LNCaP clone FGC (cell line): Measurements from ENCODE around the gene MPPED1.

Source experiments
- DNase-seq: peaks from one replicate; pipeline ENCODE4 v3.0.0-alpha.2; 2011; ENCODE audit warnings: low read depth
- H3K4me3 ChIP-seq: 2 replicates; pipeline ENCODE4 v1.5.1; 2011; ENCODE audit warnings: mild to moderate bottlenecking, low read depth, low read length, control low read depth
- TF ChIP-seq, protein P1 (sequence below): IDR thresholded peaks from 2 replicates; pipeline ENCODE4 v1.5.1; 2012; ENCODE audit warnings: mild to moderate bottlenecking; ENCODE audit not compliant: control insufficient read depth, insufficient read depth; ENCODE audit errors: extremely low read depth

The MPPED1 gene

DNA sequence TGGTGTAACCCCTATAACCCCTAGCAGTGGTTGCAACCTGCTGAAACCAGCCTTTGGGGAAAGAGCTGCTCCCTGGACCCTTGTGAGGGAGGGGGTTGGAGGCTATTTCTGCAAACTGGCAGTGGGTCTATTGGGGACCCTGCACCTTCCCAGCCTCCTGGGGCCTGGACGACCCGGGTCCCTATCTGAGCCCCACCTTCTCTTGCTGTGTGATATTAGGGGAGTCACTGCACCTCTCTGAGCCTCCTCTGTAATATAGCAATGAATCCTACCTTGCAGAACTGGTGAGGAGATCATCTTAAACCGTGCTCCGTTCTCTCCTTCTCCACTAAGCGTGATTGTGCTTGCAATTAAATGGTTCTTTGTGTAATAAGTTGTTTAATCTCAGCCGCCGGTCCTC is 24.0 kb upstream of the MPPED1 start:
- TF ChIP-seq, protein P1, sequence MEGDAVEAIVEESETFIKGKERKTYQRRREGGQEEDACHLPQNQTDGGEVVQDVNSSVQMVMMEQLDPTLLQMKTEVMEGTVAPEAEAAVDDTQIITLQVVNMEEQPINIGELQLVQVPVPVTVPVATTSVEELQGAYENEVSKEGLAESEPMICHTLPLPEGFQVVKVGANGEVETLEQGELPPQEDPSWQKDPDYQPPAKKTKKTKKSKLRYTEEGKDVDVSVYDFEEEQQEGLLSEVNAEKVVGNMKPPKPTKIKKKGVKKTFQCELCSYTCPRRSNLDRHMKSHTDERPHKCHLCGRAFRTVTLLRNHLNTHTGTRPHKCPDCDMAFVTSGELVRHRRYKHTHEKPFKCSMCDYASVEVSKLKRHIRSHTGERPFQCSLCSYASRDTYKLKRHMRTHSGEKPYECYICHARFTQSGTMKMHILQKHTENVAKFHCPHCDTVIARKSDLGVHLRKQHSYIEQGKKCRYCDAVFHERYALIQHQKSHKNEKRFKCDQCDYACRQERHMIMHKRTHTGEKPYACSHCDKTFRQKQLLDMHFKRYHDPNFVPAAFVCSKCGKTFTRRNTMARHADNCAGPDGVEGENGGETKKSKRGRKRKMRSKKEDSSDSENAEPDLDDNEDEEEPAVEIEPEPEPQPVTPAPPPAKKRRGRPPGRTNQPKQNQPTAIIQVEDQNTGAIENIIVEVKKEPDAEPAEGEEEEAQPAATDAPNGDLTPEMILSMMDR: no peak
- H3K4me3 ChIP-seq: no peak overlapping the region
- DNase-seq: no peak

- TF ChIP-seq, protein P1: peak; percentile 98
- DNase-seq: peak; percentile 4
- H3K4me3 ChIP-seq: no peak overlapping the region
Observed at GRCh38 chr22:43388420-43388851, 23.4 kb upstream of the MPPED1 start.

DNA sequence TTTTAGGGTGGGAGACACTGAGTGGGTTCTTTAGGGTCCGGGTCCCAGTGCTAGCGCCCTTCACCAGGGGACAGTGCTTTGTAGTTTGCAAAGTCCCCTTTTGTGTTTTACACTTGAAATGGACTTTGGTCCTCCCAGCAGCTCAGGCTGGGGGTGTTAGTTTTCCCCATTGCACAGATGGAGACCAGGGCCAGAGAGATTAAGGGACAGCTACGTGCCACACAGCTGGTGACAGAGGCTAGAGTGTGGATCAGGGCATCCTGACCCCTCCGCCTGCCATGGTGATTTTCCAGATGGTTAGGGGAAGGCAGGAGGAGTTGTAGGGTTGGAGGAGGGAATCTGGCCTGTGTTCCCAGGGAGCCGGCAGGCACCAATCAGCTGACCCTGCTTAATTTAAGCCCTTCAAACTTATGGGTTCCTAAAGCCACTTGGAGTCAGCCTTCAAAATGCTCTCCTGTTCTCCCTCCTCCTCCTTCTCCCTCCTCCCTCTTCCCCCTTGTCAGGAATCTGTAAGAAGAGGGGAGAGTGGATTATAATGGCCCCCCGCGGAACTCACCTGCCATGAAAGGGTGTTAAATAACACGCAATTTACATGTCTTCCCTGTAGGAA is 22.5 kb upstream of the MPPED1 start:
- H3K4me3 ChIP-seq: no peak overlapping the region
- TF ChIP-seq, protein P1: no peak

DNA sequence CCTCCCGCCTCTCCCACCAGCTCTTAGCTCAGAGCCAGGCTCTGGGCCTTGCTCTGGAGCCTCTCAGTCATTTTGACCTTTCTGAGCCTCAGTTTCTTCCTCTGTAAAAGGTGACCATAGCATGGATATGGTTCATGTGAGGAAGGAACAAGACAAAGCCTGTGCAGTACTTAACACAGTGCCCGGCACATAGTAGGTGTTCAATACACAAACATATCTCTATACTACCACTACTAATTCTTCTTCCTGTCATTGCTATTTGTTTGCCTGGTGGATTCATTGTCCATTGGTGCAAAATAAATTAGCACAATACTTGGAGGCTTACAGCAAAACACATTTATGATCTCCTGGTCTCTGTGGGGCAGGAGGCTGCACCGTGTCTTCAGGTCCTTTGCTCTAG is 21.6 kb upstream of the MPPED1 start:
- no peak for DNase-seq
- TF ChIP-seq, protein P1: no peak
- H3K4me3 ChIP-seq: no peak overlapping the region

More for the DNA sequence above, 22.5 kb upstream of the MPPED1 start:
- DNase-seq: no peak

DNA sequence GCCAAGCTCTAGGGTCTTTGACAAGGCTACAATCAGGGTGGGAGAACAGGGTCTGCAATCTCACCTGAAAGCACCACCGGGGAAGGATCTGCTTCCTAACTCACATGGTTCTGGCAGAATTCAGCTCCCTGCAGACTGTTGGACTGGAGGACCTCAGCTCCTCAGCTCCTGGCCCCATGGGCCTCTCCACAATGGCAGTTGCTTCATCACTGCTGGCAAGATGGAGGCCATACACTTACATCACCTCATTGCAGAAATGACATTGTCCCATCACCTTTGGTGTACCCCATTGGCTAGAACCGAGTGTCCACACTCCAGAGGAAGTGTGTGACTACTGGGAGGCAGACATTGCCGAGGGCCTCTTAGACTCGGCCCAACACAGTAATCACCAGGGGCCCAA is 20.9 kb upstream of the MPPED1 start:
- H3K4me3 ChIP-seq: no peak overlapping the region
- TF ChIP-seq, protein P1: no peak

GRCh38 chr22:43391306-43391705 is 20.5 kb upstream of the MPPED1 start:
- no peak for DNase-seq
- TF ChIP-seq, protein P1: no peak
- H3K4me3 ChIP-seq: no peak overlapping the region

More for the DNA sequence above, 20.9 kb upstream of the MPPED1 start:
- DNase-seq: no peak
